ENCODE measurements around the gene CTXND1.

DNA sequence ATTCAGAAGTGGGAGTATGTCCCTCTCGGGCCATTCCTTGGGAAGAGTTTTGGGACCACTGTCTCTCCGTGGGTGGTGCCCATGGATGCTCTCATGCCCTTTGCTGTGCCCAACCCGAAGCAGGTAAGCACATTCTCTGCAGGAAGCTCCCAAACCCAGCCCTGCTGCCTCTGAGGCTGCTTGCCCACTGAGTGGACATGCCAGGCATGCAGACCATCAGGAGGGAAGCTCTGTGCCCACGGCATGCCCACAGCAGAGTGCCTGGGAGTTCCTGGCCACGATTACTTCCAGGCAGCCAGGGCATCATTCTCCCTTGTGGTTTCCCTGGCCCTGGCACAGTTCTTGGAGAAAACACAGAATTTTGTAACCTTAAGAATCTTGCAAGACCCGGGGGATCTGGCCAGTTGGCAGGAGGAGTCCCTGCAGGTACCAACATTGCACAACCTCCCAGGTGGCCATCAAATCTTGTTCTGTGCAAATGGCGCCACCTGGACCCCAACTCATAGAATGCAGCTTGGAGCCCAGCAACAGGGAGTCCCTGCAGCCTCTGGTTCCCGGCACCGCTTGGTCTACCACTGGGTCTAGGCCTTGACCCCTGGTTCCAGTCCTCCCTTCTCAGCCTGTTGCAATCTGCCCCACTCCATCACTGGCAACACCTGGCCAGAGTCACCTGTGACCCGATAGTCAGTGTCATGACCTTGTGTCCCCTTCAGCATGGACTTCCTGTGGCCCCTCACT is 78.8 kb downstream of the CTXND1 start:
- TF ChIP-seq, protein P1, sequence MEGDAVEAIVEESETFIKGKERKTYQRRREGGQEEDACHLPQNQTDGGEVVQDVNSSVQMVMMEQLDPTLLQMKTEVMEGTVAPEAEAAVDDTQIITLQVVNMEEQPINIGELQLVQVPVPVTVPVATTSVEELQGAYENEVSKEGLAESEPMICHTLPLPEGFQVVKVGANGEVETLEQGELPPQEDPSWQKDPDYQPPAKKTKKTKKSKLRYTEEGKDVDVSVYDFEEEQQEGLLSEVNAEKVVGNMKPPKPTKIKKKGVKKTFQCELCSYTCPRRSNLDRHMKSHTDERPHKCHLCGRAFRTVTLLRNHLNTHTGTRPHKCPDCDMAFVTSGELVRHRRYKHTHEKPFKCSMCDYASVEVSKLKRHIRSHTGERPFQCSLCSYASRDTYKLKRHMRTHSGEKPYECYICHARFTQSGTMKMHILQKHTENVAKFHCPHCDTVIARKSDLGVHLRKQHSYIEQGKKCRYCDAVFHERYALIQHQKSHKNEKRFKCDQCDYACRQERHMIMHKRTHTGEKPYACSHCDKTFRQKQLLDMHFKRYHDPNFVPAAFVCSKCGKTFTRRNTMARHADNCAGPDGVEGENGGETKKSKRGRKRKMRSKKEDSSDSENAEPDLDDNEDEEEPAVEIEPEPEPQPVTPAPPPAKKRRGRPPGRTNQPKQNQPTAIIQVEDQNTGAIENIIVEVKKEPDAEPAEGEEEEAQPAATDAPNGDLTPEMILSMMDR (IDR thresholded peaks at IDR 0.05), result peak; percentile 75 to 88 (median 82)
- TF ChIP-seq POLR2A (IDR thresholded peaks at IDR 0.05), result no peak

Measured in right lobe of liver (tissue), 4 donors.